ENCODE measurements around the gene ACSL4. TPM values are rescaled to one million over a fixed set of nuclear protein-coding genes. Genes with fewer than 3 reads are reported as not detected.

ACSL4 gene
- total RNA-seq, 2 donors from 2014 or later: 27.5 to 117 TPM

DNA sequence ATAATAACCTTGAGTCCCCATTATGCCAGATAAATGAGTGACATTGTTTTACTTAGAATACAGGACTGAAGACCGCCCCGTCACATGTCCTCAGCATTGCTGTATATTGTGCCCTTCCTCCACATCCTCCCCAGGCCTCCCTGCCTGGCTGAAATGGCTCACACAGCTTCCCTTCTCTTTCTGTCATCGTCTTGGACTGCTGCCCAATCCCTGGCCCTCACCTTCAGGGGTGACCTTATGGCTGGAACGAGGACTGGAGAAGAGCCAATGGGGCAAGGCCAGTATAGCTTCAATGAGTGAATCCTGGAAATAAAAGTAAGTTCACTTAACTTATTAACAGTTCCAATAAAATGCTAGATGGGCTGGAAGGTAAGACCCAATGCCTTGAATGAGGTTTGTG lies 110.8 kb downstream of the ACSL4 start:
- H3K36me3 ChIP-seq: no peaks in the 10 kb centered on the region
- no peak for ATAC-seq (ENCODE audit: insufficient number of reproducible peaks, low FRiP score, low read depth)
- no peak for TF ChIP-seq CTCF (IDR thresholded peaks at IDR 0.05)
- H3K9me3 ChIP-seq: no peaks in the 10 kb centered on the region
- no peak overlapping the region for H3K4me3 ChIP-seq
- no peak for DNase-seq (ENCODE audit: low spot score)
- no peak overlapping the region for H3K27ac ChIP-seq
- H3K27me3 ChIP-seq (replicated peaks; ENCODE audit: insufficient read depth): no peaks in the 10 kb centered on the region
- no peaks in the 10 kb centered on the region for H3K4me1 ChIP-seq (ENCODE audit: control insufficient read depth in 1 of 2, low read depth in 2 of 2)

- no peaks in the 10 kb centered on the region for H3K4me1 ChIP-seq (ENCODE audit: control insufficient read depth in 1 of 2, low read depth in 2 of 2)
- DNase-seq (ENCODE audit: low spot score) (no peak), ATAC-seq (ENCODE audit: insufficient number of reproducible peaks, low FRiP score, low read depth) (no peak)
- no peaks in the 10 kb centered on the region for H3K9me3 ChIP-seq
- no peak overlapping the region for H3K4me3 ChIP-seq
- H3K27ac ChIP-seq: no peak overlapping the region
- no peaks in the 10 kb centered on the region for H3K27me3 ChIP-seq (replicated peaks; ENCODE audit: insufficient read depth)
- no peak for TF ChIP-seq CTCF (IDR thresholded peaks at IDR 0.05)
- no peaks in the 10 kb centered on the region for H3K36me3 ChIP-seq
Observed at GRCh38 chrX:109619771-109620170, 113.3 kb downstream of the ACSL4 start.

DNA sequence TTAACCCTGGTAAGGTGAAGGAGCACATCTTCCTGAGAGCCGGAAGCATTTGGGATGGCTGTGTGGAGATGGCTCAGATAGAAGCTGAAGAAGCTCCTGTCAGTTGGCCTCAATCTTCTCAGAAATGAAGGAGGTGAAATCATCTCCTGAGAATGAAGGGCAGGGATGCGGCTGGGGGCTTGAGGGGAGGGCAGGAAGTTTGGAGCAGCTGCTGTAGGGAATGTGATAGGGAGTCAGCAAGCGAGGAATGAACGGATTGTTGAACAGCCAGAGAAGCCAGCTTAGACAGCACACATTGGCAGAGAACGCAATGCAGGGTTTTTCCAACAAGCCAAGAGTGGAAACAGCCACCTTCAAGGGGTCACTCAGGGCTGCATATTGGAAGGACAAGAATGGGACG lies 118.1 kb downstream of the ACSL4 start:
- TF ChIP-seq CTCF (IDR thresholded peaks at IDR 0.05): no peak
- Histone ChIP-seq H3K27ac (no peak overlapping the region), H3K36me3 (no peaks in the 10 kb centered on the region), H3K9me3 (no peaks in the 10 kb centered on the region), H3K4me1 (ENCODE audit: control insufficient read depth in 1 of 2, low read depth in 2 of 2) (no peaks in the 10 kb centered on the region), H3K4me3 (no peak overlapping the region), H3K27me3 (replicated peaks; ENCODE audit: insufficient read depth) (no peaks in the 10 kb centered on the region)
- DNase-seq (ENCODE audit: low spot score): no peak
- ATAC-seq (ENCODE audit: insufficient number of reproducible peaks, low FRiP score, low read depth): no peak

GRCh38 chrX:109601486-109601885 lies 131.6 kb downstream of the ACSL4 start:
- H3K4me3 ChIP-seq: no peak overlapping the region
- ATAC-seq (ENCODE audit: insufficient number of reproducible peaks, low FRiP score, low read depth) (no peak), DNase-seq (ENCODE audit: low spot score) (no peak)
- no peak for TF ChIP-seq CTCF (IDR thresholded peaks at IDR 0.05)
- H3K36me3 ChIP-seq: no peaks in the 10 kb centered on the region
- H3K27ac ChIP-seq: no peak overlapping the region
- H3K27me3 ChIP-seq (replicated peaks; ENCODE audit: insufficient read depth): no peaks in the 10 kb centered on the region
- H3K9me3 ChIP-seq: no peaks in the 10 kb centered on the region
- no peaks in the 10 kb centered on the region for H3K4me1 ChIP-seq (ENCODE audit: control insufficient read depth in 1 of 2, low read depth in 2 of 2)

- no peak for TF ChIP-seq CTCF (IDR thresholded peaks at IDR 0.05)
- DNase-seq (ENCODE audit: low spot score): no peak
- H3K27ac ChIP-seq: no peak overlapping the region
- H3K4me3 ChIP-seq: no peak overlapping the region
- no peak for ATAC-seq (ENCODE audit: insufficient number of reproducible peaks, low FRiP score, low read depth)
- H3K4me1 ChIP-seq (ENCODE audit: control insufficient read depth in 1 of 2, low read depth in 2 of 2): no peaks in the 10 kb centered on the region
- no peaks in the 10 kb centered on the region for H3K36me3 ChIP-seq
- no peaks in the 10 kb centered on the region for H3K27me3 ChIP-seq (replicated peaks; ENCODE audit: insufficient read depth)
- no peaks in the 10 kb centered on the region for H3K9me3 ChIP-seq
Observed at GRCh38 chrX:109600237-109600651, 132.8 kb downstream of the ACSL4 start.
